Glomerular visceral epithelial cell (primary cell): ENCODE measurements around the gene RGS9BP.
A peak's percentile ranks its signal among the peaks of the same experiment; 100 is the strongest.
"Not testable (repeated sequence)": the region's sequence is repeated elsewhere in the genome, so short reads cannot be mapped to it uniquely, and the experiment has no call there.

ENCODE experiments used
- DNase-seq: peaks from one replicate; pipeline ENCODE4 v3.0.0-alpha.2; 2016; ENCODE audit errors: extremely low spot score

The RGS9BP gene, protein sequence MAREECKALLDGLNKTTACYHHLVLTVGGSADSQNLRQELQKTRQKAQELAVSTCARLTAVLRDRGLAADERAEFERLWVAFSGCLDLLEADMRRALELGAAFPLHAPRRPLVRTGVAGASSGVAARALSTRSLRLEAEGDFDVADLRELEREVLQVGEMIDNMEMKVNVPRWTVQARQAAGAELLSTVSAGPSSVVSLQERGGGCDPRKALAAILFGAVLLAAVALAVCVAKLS

DNA sequence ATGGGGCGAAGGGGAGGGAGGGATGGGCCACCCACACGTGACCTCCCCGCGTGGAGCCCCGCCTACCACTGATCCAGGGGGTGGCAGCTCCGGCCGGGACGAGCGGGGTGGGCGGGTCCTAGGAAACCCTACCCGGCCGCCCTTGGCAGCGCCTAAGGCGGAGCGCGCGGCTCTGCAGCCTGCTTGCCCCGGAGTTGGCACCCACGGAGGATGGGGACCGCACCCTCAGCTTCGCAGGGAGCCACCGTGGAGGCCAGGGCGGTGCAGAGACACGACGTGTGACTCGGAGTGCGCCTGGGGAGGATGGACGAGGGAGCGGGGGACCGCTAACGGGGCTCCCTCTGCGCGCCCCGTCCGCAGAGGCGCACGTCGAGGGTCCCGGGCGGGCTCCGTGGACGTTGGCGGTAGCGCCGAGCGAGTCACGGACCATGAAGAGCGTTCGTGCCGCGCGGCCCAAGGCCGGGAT lies at the start of gene RGS9BP:
Gene RGS9BP (plus strand): TSS at position 129 of the 466 bp plus-strand sequence. CDS start 416 bp downstream, outside the sequence.
- DNase-seq, result peak; percentile 85

DNA sequence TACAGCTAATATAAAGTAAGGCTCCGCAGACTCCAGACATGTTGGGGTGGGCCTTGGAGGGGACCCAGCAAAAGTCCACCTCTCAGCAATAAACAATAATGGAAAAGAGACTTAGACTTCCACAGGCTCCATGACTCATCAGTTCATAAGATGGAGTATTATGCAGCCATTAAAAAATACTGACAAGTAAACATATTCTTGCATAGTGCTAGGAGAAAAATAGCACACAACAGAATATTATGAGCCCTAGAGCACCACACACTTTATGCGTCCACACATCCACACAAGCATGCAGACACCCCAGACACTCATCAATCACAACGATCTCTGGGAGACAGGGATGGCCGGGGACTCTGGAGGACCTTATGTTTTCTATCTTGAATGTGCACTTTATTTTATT lies 48.7 kb upstream of the RGS9BP start:
- DNase-seq, result no peak

DNA sequence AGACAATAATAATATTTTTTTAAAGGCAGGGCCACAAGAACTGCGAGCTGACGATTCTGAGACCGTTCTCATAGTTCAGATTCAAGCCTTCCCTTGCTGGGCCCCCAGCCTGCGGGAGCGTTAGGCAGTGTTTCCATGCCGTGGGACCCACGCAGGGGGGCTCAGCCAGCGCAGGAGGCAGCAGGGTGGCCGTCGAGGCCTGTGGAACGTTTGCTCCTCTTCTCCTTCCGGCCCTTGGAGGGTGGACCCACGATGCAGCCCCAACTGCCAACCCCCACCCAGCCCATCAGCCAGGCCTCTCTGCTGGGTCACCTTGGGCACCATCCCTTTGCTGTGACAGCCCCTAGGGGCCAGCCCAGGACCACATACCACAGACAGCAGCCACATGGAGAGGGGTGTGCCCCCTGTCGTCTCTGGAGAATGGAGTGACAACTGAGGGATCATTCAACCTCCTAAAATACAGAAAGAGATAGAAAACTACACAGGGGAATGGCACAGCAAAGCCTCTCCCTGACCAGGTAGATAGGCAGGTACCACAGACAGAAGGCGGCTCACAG lies 47.9 kb upstream of the RGS9BP start:
- no peak for DNase-seq

DNA sequence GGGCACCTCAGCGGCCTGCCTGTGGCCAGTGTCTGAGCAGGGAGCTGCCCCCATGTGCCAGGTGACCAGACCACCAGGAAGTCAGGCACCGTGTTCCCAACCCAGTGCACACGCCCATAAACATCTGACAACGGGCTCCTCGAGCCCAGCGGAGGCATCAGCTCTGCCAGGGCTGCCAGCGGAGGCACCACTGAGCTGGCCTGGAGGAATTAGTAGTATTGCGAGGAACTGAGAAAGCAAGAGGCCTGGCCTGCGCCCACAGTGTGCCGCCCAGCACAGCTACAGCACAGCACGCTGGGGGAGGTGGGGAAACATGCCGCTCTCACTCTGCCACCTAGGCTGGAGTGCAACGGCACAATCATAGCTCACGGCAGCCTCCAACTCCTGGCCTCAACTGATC lies 45.3 kb upstream of the RGS9BP start:
- DNase-seq, result no peak

DNA sequence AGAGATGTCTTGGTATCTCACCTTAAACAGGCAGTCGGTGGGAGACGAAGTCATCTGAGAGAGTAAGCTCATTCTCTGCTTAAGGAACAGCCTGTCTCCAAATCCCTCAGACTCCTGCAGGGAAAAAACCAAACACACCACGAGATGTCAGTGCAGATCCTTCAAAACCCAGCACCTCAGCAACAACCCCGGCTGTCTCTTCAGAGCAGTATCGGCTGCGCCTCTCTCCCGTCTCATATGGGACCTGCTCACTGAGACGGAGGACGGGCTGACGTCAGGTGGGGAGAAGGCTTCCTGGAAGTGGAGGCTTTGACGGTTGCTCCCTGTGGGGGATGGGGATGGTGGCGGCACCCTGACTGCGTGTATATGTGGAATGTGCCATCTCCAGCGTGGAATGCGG lies 44.3 kb upstream of the RGS9BP start:
- no peak for DNase-seq

DNA sequence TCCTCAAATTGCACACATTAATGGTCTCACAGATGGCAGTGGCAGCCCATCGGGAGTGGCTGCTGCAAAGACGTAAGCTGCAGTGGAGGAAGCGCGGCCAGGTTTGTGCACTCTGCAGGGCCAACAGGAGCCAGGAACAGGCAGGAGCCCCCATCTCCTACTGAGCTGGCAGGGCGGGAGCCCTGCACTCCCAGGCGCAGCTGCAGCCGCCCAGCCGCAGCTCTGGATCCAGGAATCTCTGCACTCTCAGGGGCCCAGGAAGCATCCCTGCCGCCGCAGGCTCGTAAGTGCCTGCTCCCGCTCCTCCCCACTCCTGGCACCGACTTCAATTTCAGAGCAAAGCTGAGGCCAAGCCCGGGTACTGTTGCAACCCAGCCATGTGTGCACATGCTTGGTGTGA lies 38.2 kb upstream of the RGS9BP start:
- no peak for DNase-seq

DNA sequence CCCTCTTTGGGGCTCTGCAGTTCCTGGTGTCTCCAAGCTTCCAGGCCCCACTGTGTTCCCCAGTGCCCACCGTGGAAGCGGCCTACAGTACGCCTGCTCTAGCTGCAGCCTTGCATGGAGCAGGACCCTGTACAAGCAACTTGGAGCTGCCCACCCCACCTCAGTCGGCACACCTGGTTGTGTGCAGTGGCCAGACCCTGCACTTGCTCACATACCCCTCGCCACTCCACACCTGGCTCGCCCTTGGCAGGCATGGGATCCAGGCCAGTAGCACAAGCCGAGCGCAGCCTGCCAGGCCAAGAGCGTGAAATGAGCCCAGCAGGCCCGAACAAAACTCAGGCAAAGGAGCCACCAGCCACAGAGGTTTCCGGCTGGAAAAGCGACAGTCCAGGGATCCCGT lies 37.0 kb upstream of the RGS9BP start:
- no peak for DNase-seq

DNA sequence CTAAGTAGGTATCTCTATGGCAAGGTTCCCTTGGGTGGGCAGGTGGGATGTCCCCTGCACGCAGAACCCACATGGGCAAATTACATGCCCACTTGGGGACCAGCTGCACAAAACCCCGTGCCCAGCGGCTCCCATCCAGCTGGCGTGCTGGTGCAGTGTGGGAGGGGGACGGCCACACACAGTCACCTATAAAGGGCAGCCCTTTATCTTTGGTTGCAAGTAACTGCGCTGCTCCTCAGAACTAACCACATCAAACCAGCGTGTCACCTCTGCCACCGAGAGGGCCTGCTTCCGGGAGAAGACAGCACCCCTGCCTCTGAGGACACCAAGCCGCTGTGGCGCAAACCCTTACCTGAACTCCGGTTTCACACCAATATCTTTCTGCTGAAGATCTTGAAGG lies 32.9 kb upstream of the RGS9BP start:
- DNase-seq, result no peak

DNA sequence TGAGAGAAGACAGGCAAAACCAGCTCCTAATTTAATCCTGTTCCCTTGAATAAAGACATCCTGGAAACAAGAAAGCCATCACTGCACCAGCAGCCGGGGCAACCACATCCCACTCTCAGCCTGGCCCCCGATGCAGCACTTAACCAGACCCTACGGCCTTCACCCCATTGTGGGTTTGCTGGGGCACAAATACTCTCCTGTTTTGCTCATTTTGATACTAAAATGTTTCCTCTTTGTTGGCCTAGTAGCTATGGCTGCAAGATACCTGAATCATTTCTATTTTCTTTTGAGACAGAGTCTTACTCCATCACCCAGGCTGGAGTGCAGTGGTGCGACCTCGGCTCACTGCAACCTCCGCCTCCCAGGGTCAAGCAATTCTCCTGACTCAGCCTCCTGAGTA lies 29.1 kb upstream of the RGS9BP start:
- DNase-seq, result no peak

DNA sequence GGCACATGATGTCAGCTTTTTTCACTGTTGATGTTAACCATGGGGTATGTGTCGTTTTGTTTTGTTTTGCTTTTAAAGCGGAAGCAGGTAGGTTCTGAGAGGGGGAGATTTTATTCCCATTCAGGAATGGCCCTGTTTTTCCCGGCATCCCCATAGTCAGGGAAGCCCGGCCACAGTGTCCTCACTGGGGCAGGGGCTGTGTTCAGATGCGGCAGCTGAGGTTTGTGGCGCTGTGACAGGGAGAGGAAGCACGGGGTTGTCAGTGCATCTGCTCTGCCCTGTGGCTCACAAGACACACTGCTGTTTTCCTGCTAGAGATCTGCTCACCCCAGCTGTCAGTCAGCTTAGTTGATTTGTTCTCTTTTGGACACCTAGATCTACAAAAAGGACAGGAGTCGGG lies 28.3 kb upstream of the RGS9BP start:
- no peak for DNase-seq

DNA sequence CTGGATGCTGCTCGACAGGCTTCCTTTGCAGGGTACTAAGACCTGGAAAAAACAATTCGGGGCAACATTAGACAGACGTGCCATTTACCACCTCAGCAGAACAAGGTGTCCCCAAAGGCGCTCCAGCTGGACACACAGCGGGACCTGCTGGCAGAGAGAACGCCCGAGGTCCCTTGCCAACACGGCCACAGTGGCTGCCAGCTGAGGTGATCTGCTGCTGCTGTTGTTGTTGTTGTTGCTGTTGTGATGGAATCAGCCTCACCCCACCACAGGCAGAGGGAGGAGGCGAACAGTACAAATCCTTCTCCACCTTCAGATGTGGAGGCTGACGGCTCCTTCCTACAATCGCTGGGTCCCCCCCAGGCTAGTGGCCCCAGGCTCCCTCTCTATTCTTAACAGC lies 25.9 kb upstream of the RGS9BP start:
- no peak for DNase-seq

DNA sequence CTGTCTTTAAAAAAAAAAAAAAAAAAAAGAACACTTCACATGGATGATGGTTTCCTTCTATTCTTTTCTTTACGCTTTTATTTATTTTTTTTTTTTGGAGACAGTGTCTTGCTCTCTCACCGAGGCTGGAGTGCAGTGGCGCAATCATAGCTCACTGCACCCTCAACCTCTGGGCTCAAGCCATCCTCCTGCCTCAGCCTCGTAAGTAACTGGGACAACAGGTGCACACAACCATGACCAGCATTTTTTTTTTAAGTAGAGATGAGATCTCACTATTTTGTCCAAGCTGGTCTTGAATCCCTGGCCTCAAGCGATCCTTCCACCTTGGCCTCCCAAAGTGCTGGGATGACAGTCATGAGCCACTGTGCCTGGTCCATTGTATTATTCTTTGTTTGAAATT lies 25.0 kb upstream of the RGS9BP start:
- DNase-seq, result no peak

DNA sequence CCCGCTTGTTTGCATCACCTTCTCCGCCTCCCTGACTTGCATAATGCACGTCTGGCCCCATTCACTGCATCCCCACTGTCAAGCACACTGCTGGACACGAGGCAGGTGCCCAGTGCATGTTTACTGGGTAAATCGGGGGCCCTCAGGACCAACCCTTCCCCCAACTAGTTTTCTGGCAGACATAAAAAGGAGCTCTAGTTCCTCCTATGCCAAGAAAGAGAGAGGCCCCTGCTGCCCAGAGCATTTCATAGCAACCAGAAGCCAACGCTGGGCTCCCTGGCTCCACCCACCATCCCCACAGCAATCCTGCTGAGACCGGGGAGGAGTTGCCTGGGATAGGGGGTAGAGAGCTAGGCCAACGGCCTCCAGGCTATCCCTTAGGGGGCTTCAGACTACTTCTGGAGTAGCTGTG lies 23.9 kb upstream of the RGS9BP start:
- DNase-seq, result no peak

DNA sequence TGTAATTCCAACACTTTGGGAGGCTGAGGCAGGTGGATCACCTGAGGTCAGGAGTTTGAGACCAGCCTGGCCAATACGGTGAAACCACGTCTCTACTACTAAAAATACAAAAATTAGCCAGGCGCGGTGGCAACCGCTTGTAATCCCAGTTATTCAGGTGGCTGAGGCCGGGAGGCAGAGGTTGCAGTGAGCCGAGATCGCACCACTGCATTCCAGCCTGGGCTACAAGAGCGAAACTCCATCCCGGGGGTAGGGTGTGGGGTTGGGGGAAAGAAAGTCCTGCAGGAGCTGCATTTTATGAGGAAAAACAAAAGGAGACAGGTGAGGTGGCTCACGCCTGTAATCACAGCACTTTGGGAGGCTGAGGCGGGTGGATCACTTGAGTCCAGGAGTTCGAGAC lies 23.3 kb upstream of the RGS9BP start:
- DNase-seq, result not testable (repeated sequence)

DNA sequence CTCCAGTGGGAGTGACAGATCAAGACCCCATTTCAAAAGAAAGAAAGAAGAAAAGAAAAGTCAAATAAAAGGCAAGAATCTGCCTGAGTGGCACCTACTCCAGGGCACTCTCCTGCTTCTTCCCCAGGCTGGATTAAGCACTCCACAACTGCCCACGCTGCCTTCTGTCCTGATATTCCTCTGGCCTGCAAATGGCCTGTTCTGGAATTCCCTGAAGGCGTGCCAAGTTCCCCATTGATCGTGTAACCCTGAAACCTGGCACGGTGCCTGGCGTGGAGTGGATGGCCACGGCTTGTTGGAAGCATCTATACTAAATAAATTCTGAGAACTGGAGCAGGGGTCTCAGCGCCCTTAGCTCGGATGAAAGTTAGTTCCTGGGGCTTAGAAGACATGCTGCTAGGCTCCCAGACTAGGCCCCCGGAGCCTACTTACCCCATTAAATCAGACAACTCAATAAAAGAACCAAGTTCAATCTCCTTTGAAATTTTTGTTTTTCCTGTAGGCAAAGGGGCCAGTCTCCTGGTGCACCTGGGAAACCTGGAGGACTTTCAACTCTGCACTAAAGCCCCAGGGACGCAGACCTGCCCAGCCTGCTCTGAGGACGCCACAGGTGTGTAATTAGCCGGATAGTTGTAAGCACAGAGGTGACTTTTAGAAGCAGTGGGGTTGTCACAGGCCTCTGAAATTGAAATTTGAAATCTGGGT lies 22.6 kb upstream of the RGS9BP start:
- DNase-seq, result peak; percentile 35

DNA sequence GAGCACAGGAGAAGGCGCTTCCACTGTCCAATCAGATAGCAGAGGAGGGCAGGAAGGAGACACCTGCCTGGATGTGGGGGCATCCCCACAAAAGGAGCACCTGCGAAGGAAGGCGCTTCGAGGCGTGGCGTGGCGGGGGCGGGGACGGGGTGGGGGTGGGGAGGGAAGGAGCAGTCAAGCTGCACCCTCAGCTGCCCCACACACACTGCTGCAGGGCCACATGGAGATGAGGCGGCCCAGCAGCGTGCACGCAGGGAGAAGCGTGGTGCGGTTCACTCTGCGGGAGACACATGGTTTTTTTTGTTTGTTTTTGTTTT lies 22.1 kb upstream of the RGS9BP start:
- DNase-seq, result no peak

DNA sequence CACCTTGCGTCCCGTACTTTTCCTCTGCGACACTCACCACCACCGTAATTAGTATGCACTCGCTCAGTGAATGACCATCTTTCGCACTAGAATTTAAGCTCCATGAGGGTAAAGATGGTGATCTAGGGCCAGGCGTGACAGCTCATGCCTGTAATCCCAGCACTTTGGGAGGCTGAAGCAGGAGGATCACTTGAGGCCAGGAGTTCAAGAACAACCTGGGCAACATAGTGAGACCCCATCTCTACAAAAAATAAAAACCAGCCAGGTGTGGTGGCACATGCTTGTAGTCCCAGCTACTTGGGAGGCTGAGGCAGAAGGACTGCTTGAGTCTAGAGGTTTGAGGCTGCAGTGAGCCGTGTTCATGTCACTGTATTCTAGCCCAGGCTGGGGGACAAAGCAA lies 19.3 kb upstream of the RGS9BP start:
- not testable (repeated sequence) for DNase-seq

DNA sequence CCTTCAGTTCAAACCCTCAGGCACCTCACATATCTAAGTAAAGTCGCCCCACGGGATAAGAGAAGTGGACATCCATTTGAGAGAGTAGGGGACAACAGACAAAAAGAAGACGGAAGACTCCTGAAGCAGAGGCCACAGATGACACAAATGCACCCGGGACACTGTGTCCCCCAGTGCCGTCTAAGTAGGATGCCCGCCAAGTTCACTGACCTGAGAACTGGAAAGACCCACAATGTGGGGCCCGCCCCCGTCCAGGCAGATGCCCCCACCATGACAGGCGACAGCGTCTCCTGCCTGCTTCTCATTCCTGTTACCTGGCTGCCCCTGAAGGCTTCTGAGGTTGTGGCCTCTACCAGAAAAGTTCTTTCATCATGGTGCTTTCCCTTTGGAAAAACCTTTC lies 17.6 kb upstream of the RGS9BP start:
- no peak for DNase-seq

DNA sequence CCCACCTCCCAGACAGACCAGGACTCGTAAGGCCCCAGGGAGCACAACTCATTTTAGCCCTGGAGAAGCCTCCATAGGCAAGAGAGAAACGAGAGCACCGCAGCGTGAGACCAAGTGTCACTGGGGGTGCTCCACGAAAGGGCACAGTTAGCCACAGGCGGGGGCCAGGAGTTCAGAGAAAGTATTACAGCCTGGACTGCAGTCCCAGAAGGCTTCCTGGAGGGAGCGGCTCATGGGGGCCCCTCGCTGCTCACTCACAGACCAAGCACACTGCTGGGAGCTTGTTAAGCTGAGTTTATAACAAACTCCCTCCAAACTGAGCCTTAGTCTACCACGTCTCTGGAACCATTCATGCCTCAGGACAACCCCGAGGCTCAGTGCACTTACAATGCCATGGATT lies 17.1 kb upstream of the RGS9BP start:
- no peak for DNase-seq

DNA sequence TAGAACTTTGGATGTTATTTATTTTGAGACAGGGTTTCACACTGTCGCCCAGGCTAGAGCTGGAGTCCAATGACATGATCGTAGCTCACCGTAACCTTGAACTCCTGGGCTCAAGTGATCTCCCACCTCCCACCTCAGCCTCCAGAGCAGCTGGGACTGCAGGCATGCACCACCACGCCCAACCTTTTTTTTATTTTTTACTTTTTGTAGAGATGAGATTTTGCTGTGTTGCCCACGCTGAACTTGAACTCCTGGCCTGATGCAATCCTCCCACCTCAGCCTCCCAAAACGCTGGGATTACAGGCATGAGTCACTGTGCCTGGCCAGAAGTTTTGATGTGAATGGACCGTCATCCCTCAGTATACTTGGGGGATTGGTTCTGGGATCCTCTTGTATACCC lies 14.3 kb upstream of the RGS9BP start:
- DNase-seq, result no peak

DNA sequence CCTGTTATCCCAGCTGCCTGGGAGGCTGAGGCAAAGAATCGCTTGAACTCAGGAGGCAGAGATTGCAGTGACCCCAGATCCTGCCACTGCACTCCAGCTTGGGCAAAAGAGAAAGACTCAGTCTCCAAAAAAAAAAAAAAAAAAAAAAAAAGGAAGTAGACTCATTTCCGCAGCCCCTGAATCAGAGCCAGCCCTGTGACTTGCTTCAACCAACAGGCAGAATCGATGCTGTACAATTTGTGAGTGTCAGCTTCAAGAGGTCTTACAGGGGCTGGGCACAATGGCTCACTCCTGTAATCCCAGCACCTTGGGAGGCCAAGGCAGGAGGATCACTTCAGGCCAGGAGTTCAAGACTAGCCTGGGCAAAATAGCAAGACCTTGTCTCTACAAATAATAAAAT lies 13.5 kb upstream of the RGS9BP start:
- no peak for DNase-seq

DNA sequence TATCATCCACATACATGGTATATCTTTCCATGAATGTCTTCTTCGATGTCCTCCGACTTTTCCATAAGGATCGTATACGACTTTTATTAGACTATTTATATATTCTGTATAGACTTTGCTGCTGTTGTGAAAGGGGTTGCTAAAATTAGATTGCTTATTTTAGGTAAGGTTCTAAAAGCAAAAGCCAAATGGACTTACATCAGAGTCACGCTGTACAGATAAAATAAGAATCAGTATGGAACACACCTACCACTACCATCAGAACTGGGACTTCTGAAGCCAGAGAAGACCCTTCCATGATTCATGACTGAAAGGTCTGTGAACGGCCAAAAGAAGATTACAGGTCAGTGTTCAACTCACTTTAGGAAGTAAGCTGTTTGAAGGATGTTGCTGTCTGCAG lies 9.6 kb upstream of the RGS9BP start:
- DNase-seq, result no peak

DNA sequence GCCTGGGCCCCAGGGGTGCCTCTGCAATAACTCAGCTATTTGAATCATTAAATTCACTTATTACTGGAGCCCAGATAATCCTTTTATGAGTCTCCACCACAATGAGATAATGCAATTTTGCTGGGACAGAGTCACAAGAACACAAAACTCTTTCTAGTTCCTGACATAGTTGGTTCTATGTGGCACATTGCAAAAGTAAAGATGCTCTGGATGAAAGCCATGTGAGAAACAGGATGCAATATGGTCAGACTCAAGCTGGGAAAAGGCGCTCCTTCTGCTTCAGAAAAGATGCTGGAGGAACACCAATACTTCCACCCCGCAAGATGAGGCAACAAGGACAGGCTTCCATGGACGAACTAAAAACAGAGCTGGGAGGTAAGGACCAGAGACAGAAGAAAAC lies 6.3 kb upstream of the RGS9BP start:
- DNase-seq, result no peak
